B cell (primary cell): ENCODE data around the gene IGHMBP2.

ENCODE experiments used
- CTCF ChIP-seq: fragments of 200-600 bp; IDR thresholded peaks from one replicate; pipeline ENCODE4 v1.8.0; 2022; ENCODE audit warnings: antibody characterized with exemption, mild to moderate bottlenecking
- EZH2 ChIP-seq: IDR thresholded peaks from 2 replicates; pipeline ENCODE4 v1.6.1; 2012; ENCODE audit warnings: borderline replicate concordance, low read depth, mild to moderate bottlenecking, moderate library complexity, low read length; ENCODE audit not compliant: insufficient read depth, poor library complexity, severe bottlenecking

GRCh38 chr11:68960294-68961071, 56.8 kb downstream of the IGHMBP2 start:
- TF ChIP-seq CTCF (no peak), EZH2 (no peak)
